HG02981 (cell line): ENCODE measurements around the gene C11orf16.
"Not testable (repeated sequence)": the region's sequence is repeated elsewhere in the genome, so short reads cannot be mapped to it uniquely, and the experiment has no call there.

Experiments used
- ATAC-seq: cut with Tn5 transposase; IDR thresholded peaks from one replicate; pipeline ENCODE4 v1.9.1; 2021; ENCODE audit warnings: mild to moderate bottlenecking, moderate library complexity; ENCODE audit not compliant: unreplicated experiment

Gene C11orf16

DNA sequence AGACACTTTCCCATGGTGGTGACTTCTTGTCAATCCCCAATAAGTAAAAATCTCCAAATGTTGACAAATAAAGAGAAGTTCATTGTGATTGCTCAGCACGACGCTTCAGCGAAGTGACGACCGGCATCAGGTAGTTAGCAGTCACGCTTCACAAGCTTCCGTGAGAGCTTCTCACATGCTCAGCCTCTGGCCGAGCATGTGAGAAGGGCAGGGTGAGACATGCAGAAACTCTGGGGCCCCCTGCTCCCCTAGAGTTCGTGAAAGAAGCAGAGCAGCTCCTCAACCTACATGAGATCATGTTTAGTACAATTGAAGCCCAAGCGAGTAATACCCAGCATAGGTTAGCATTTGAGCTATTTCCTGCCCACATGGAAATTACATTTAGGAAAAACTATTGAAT, 4.4 kb upstream of the C11orf16 start:
- ATAC-seq, result no peak

DNA sequence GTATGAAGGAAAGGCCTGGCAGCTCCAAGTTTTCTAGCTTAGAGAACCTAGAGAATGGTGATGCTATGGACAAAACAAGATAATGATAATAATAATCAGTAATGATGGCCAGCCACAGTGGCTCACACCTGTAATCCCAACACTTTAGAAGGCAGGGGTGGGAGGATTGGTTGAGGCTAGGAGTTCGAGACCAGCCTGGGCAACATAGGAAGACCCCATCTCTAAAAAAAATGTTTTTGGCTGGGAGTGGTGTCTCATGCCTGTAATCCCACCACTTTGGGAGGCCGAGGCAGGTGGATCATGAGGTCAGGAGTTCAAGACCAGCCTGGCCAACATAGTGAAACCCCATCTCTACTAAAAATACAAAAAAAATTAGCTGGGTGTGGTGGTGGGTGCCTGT, 3.0 kb upstream of the C11orf16 start:
- not testable (repeated sequence) for ATAC-seq

DNA sequence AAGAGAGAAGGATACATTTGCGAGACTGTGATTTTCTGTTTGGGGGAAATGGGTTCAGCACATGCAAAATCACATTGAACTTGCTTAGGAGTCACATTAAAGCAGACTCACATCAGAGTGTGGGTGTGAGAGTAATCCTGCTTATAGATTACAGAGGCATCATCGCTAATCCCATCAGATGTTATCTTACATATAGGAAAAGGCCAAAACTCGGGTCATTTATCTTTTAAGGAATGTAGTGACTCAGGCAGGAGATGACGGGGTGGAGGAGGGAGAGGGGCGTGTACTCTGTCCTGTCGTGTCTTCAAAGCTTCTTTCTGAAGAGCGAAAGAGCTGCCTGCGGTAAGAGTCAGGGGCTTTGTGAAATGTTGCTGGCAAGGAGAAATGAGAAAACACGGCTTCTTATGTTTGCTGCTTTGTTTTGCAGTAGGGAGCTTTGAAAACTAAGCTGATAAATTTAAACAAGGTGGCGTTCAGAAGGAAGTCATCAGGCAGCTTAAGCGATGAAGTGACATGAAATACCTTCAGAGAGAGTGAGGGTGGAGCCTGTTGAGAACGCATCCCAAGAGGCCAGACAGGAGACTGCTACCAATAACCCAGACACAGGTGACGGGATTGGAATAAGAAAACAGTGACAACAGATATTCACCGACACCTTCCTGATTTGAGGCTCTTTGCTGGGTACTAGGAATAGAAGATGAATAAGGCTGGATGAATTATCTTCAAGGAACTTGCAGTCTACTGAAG, 2.2 kb upstream of the C11orf16 start:
- ATAC-seq, result no peak

DNA sequence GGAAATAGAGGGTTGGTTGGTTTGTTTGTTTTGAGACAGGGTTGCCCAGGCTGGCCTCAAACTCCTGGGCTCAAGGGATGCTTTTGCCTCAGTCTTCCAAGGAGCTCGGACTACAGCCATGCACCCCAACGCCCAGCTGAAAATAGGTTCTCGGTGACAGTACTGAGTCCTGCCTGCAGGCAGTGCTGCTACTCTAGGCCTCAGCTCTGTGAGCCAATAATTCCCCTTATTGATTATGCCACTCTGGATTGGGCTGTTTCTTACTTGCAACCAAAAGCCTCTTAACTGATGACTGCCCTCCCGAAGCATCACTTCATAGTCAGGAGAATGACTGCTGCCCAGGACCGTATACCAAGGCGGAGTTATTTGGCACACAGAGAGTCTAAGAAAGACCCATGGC, 1.2 kb upstream of the C11orf16 start:
- no peak for ATAC-seq

DNA sequence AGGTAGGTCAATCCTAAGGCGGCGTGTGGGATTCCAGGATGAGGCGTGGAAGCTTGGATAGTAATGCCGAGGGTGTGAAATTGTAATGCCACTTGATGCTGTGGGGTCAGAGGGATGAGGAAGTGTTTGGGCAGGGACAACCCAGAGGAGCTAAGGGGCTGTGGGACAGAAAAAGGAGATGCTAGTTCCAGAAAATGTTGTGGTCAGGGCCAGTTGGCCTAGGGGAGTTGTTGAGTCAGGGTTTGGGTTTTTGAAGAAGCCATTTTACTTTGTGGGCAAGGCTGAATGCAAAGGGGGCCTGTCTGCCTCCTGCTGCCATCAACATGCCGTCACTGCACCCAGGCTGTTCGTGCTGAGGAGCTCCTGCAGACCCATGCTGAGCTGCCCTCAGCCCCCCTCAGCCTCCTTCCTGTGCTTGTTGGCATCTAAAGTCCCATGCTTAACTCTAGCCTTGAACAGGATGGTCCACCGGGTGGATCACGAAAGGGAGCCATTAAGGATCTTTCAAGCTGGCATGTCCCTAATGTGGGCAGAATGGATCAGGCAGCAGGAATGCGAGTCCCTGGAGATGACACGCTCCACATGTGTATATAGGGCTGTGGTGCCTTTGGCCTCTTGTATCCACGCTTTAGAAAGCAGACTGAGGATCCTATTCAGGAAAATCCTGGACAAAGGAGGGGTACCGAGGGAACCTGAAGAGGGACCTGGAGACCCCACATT, 2.1 kb downstream of the C11orf16 start:
- no peak for ATAC-seq

DNA sequence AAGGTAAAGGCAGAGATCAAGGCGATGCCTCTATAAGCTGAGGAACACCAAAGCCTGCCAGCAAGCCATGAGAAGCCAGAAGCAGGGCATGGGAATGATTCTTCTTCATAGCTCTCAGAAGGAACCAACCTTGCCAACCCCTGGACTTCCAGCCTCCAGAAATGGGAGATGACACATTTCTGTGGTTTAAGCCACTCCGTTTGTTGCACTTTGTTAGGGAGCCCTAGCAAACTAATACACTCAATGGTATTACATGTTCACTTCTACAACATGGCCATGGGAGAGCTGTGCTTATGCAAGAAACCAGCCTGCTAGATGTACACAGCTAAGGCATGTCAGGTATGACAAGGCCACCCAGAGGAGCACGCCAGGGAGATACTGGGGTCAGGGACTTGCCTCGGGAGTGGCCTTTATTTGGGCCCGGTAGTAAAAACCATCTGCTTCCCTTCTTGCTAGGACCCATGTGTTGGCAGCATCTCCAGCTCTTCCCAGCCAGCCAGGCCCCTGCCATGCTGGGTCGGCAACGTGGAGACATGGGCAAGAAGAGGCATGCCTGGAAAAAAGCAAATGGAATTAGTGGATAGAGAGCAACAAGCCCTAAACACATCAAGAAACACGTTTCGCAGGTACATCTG, 3.6 kb downstream of the C11orf16 start:
- no peak for ATAC-seq

DNA sequence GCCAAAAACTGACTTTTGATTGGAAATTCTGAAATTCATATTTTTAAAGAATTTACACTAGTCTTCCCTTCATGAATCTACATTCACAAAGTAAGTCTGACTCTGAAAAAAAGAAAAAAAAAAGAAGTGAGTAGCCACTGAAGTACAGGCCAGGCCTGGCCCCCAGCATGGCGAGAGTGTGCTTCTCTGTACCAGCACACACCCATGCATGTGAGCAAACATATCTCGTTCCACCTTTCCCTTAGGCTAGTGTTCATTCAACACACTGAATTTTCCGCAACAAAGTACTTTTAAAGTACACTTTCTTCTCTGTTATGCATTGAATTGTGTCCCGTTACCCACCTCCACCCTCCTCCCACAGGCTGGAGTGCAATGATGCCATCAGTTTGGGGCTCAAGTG, 4.5 kb downstream of the C11orf16 start:
- ATAC-seq, result no peak

DNA sequence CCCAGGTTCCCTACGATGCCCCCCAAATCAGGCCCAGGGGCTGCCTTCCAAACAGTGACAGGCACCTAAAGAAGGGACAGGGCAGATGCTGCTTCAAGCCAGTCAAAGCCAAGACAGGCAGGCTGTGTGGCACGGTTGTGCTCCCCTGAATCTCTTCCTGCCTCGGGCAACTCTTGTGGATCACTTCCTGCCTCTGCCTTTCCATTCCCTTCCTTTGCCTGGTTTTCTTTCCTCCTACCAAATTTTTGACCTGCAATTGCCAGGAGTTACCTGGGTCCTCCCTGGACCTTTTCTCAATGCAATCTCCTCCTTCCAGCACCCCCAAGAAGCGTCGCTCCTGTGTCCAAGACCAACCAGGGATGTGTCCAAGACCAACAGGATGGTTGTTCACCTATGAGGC, 5.5 kb downstream of the C11orf16 start:
- no peak for ATAC-seq

DNA sequence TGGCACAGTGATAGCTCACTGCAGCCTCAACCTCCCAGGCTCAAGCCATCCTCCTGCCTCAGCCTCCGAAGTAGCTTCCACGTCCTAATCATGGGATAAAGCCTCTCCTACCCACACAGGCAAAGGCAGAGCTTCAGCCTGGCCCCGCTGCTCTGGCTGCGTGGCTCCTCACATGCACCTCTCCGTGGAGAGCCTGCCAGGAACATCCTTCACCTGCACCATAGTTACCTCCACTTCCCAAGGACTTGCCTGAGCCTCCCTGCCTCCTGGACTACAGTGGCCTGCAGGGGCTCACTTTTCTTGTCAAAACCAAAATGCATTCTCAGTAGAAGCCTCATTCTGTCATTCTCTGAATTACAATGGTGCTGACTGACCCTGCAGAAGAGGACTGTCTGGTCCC, 6.5 kb downstream of the C11orf16 start:
- no peak for ATAC-seq

DNA sequence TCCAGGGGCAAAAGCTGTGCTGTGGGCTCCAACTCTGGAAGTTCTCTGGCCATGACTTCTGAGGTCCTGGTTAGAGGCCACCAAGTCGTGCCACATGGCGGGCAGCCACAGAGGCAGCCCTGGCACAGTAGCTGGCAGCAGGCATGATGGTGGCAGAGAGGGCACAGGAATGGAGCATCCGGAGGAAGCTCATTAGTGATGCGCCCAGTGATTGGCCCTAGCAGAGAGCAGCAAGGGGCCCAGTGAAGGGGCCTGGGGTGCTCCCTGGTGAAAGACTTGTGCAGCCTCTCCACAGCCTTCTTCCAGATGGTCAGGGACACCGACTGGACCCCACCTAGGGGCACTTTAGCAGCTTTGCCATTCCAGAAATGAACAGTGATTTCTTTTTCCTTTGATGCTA, 7.0 kb downstream of the C11orf16 start:
- ATAC-seq, result no peak

DNA sequence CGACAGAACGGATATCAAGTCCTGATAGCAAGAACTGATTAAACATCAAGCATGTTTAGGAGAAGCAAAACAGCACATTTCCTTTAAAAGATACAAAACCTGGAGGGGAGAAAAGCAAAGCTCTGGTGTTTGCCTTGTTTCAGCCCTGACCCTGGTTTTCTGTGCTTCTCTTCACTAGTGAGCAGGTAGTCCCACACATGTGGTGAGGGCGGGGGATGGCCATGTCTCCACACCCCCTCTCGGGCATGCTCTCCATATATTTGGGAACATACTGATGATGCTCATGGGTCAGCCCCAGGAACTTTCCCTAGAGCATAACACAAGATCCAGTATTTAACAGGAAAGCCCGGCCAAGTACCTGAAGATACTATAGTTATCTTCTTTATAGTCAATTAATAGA, 10.1 kb downstream of the C11orf16 start:
- ATAC-seq, result no peak

DNA sequence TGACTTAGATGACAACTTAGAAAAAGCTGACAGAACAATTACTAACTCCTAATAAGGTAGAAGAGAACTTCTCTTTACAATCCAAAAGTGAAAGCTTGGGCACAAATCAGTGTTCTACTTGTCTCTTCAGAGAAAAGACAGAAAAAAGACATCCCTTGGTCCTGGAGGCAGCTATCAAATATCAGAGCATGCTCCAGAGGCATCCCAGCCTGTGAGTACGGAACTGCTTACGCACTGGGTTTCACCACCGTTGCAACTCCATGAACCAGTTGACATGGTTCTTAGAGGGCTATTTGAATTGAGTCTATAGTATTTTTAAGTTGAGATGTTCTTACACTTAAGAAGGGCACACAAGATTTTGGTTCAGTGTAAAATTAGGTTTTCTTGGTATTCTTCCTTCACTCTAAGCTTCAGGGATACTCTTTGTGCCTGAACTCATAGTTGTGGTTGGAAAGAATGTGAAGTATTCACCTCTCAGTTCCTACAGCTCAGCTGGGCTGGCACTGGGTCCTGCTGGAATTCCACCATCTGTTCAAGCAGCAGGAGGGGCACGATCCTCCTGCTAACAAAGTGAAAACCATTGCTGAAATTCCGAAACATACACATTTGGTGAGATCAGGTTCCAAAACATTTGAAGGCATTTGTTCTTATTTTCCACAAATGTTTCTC, 15.5 kb downstream of the C11orf16 start:
- ATAC-seq, result no peak

DNA sequence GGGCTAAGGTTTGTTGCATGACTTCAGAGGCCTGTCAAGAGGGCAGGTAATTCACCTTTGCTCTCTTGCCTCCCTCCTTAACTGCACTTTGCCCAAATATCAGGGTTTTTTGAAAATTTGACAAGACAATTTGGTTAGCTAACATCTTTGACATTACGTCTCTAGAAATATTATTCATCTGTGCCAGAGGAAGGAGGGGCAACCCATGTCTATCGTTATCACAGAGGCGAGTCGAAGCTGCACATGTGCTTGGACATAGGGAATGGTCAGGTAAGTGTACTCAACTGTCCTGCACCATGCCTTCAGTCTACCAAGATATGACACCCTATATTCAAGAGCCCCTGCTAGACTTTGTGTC, 18.1 kb downstream of the C11orf16 start:
- ATAC-seq, result no peak

DNA sequence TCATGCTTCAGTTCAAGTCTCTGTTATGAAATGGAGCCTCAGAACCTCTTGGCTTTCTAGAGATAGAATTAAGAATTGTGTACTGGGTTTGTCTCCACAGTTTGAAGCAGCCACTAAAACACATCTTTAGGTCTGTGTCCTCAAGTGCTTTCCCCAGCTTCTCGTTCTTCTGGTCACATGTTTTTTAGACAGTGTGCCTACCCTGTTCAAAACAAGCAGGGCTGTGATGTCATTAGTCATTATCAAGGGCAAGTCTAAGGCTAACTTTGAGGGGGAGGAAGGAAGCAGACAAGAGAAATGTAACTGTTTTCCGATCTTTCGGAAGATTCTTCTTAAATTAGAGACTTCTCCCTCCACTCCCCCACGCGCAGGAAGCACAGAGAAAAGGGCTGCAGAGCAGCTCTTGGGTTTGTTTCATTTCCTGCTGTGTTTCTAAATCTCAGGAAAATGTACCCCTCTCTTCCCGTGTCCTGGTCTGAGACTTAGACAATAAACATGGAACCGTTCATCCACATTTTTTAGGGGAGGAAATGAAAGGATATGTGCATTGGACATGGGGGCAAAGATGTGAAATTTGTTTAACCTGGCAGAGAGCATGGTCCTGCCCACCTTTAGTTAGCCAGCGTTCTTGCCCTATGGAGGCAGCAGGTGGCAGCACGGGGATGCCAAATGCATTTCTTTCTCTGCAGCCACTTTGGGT, 18.6 kb downstream of the C11orf16 start:
- ATAC-seq, result no peak

DNA sequence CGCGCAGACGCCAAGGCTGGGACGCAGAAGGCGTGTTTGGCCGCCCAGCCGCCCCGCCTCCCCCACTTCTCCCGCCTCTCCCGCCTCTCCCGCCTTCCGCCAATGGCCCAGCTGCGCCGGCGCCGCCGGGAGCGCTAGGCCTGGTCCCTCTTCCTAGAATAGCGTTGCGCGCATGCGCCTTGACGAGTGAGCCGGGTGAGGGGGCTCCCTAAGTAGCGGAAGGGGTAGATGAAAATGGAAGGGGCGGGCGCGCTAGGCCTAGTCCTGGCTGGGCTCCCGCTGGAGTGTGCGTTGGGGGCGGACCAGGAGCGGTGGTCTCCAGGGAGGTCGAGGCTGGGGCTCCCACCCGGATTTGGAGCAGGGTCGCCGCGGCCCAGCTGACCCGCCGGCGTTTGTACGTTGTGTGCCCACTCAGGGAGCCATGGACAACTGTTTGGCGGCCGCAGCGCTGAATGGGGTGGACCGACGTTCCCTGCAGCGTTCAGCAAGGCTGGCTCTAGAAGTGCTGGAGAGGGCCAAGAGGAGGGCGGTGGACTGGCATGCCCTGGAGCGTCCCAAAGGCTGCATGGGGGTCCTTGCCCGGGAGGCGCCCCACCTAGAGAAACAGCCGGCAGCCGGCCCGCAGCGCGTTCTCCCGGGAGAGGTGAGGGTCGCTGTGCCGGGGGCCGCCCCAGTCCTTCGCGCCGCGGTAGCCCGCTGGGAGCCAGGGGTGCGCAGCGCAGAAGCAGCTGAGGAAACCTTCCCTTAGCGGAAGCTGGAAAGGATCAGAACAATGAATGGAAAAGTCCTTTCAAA, 21.5 kb downstream of the C11orf16 start, which contains the start of gene AKIP1:
AKIP1 (plus strand) TSS at position 161 of the 795 bp plus-strand sequence; CDS start at position 422, 261 bp downstream.
- peak; percentile 69 for ATAC-seq

DNA sequence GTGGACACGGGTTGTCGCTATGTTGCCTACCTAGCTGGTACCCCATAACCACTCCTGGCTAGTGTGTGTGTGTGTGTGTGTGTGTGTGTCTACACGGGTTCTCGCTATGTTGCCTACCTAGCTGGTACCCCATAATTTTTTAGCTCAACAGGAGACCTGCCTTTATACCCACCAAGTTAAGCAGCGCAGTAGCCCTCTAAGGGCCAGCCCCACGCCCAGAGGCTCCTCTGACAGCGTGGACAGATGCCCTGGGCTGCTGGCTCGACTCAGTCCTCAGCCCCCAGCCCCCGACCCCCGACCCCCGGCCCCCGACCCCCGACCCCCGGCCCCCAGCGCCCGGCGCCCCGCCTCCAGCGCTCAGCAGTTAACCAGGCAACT, 22.1 kb downstream of the C11orf16 start:
- peak; percentile 6 for ATAC-seq

DNA sequence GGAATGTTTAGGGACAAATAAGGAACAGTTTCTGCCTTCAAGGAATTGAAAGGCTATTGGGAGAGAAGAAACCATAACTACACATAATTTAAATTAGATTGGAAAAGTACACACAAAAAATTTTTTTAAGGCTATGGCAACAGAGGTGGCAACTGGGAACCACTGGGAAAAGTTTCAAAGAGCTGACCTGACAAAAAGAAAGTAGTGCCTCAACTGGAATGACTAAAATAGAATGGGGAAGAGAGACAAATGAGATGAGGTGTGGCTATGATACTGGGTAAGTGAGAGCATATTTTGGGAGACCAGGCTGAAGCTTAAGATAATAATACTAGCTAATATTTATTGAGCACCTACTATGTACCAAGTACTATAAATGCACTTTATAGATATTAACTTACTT, 24.6 kb downstream of the C11orf16 start:
- no peak for ATAC-seq

DNA sequence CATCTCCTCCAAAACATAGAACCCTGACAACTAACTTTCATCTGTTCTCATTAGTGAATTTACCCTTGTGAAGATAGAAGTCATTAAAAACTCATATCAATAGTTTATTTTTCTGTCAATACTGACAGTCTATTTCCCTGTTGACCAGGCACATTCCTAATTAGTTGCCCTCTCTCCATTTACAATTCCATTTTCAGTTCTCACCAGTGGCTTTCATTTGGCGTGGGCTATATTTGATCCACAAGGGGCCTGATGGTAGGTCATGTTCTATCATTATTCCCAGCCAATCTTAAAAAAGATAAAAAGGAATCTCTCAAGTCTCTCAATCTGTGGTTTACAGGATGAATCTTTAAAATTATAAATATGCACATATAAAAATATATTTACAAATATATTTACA, 25.6 kb downstream of the C11orf16 start:
- ATAC-seq, result no peak

DNA sequence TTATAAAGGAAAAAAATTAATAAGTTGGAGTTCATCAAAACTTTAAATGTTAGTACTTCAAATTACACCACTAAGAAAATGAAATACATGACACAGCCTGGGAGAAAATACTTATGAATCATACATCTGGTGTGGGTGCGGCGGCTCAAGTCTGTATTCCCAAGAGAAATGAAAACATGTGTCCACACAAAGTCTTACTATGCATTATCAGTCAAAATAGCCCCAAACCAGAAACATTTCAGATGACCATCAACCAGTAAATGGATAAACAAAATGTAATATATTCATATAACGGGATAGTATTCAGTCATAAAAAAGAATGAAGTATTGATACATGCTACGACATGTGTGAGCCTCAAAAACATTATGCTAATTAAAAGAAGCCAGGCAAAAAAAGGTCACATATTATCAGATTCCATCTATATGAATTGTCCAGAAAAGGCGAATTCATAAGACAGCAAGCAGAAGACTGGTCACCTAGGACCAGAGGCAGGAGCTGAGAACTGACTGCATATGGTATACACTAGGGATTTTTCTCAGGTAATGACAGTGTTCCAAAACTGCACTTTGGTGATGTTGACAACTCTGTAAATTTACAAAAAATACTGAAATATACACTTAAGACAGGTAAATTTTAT, 27.1 kb downstream of the C11orf16 start:
- no peak for ATAC-seq
